Fibroblast of pulmonary artery (primary cell): ENCODE measurements around the gene PNKD.

Source experiments
- DNase-seq: peaks from one replicate; pipeline ENCODE4 v3.0.0-alpha.2; 2010; ENCODE audit warnings: low read depth
- H3K4me3 ChIP-seq: replicated peaks from 2 replicates; pipeline ENCODE4 v1.5.1; 2011; ENCODE audit warnings: low read depth, mild to moderate bottlenecking, control low read depth, low read length, moderate library complexity
- CTCF ChIP-seq: IDR thresholded peaks from 2 replicates; pipeline ENCODE4 v1.5.1; 2011; ENCODE audit warnings: mild to moderate bottlenecking, control low read depth, low read length, inconsistent platforms; ENCODE audit errors: missing control alignments

Gene PNKD

GRCh38 chr2:218329027-218329825, 58.9 kb downstream of the PNKD start:
- no peak for TF ChIP-seq CTCF
- DNase-seq: no peak
- H3K4me3 ChIP-seq: no peak overlapping the region

GRCh38 chr2:218329826-218330593, 59.7 kb downstream of the PNKD start:
- DNase-seq: no peak
- H3K4me3 ChIP-seq: no peak overlapping the region
- TF ChIP-seq CTCF: no peak

GRCh38 chr2:218331745-218332144, 61.4 kb downstream of the PNKD start:
- TF ChIP-seq CTCF: no peak
- no peak overlapping the region for H3K4me3 ChIP-seq
- no peak for DNase-seq

GRCh38 chr2:218332288-218332687, 62.0 kb downstream of the PNKD start:
- H3K4me3 ChIP-seq: no peak overlapping the region
- no peak for TF ChIP-seq CTCF
- no peak for DNase-seq

GRCh38 chr2:218332920-218333645, 62.8 kb downstream of the PNKD start:
- peak; percentile 29 for DNase-seq
- no peak overlapping the region for H3K4me3 ChIP-seq
- no peak for TF ChIP-seq CTCF

GRCh38 chr2:218334531-218334930, 64.2 kb downstream of the PNKD start:
- DNase-seq: no peak
- H3K4me3 ChIP-seq: no peak overlapping the region
- no peak for TF ChIP-seq CTCF
